CD4-positive, alpha-beta T cell treated with Interleukin-17A for 1 hour (primary cell): ENCODE results near the gene DLGAP5.

ENCODE experiments used
- DNase-seq: peaks from one replicate; pipeline ENCODE4 v3.0.0-alpha.2; 2020

DLGAP5 gene

GRCh38 chr14:55129086-55129427, 62.3 kb downstream of the DLGAP5 start, which contains the start of gene LGALS3:
LGALS3 (plus strand) TSS chr14:55129252; CDS start chr14:55137374, 8,122 bp downstream.
- peak; percentile 32 for DNase-seq

DNA sequence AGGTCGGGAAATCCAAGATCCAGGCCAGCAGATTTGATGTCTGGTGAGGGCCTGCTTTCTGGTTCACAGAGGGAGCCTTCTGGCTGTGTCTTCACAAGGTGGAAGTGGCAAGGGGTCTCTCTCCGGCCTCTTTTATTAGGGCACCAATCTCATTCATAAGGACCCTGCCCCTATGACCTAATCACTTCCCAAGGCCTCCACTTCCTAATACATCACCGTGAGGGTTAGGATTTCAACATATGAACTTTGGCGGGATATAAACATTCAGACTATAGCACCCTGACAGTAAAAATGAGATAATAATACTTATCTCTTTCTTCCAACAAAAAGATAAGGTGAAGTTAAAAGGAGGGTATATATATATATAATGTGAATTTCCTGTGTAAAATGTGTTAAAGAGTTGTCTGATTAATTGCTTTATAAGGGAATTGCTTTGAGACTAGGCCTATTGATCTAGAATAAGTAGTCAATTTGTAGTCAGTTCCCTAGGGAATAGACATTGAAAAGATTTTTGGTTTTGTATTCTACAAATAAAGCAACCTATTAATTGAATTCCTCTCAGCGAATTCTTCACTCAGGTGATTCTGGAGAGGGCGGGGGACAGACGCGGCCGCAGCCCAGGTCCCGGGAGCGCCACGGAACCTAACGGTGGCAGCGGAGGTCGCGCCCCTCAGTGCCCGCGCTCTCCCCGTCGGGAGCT, 62.8 kb downstream of the DLGAP5 start:
- no peak for DNase-seq

- no peak for DNase-seq
Measured at GRCh38 chr14:55127460-55127951, 63.9 kb downstream of the DLGAP5 start.

GRCh38 chr14:55126932-55127459, 64.4 kb downstream of the DLGAP5 start:
- no peak for DNase-seq

GRCh38 chr14:55126034-55126433, 65.4 kb downstream of the DLGAP5 start:
- DNase-seq = no peak

- DNase-seq = peak; percentile 34
Measured at GRCh38 chr14:55125403-55125802, 66.0 kb downstream of the DLGAP5 start.

- DNase-seq = no peak
Measured at GRCh38 chr14:55124774-55125386, 66.5 kb downstream of the DLGAP5 start.

GRCh38 chr14:55123852-55124639, 67.3 kb downstream of the DLGAP5 start:
- DNase-seq = no peak

DNA sequence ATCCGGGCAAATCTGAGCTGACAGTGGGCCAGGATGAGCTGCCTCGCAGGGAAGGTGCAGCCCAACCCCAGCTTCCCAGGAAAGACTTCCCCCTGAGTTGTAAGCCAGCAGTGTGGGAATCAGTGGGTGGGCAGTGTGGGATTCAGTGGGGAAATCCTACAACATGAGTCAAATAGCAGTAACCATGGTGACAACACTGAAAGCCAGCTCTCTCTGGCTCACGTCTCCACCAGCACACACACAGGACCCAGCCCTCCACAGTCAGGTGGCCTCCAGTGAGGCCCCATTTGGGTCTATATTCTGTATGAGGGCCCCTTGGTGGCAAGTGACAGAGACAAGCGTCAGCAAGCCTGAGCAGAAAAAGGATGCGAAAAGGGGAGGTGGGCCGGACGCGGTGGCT, 68.3 kb downstream of the DLGAP5 start:
- DNase-seq = no peak

- DNase-seq = no peak
Measured at GRCh38 chr14:55122440-55122986, 68.9 kb downstream of the DLGAP5 start.

DNA sequence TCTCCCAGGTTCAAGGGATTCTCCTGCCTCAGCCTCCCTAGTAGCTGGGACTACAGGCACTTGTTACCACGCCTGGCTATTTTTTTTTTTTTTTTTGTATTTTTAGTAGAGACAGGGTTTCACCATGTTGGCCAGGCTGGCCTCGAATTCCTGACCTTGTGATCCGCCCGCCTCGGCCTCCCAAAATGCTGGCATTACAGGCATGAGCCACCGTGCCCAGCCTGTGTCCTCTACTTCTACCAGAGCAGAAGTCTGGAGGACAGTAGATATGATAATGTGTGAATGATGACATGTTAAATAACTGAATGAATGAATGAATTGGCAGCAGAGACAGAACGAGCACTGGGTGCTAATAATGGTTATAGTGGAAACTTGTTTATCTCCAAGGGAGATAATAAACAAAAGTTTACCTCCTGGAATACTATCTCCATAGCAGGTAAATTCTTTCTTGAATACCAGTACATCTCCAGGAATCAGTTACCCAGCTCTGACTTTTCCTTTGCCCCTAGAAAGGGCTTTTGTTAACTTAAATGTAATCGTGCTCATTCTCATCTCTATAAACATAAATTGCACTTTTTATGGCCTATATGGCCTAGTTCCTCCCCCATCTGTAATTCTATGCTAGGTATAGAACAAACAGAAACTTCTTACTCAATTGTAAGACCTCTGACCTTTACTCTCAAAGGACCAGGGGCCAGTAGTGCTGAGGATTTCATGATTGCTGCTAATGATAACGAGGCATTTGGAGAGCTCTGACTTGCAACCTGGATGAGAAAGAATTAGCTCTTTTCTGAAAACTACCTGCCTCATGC, 69.6 kb downstream of the DLGAP5 start:
- DNase-seq = no peak

DNA sequence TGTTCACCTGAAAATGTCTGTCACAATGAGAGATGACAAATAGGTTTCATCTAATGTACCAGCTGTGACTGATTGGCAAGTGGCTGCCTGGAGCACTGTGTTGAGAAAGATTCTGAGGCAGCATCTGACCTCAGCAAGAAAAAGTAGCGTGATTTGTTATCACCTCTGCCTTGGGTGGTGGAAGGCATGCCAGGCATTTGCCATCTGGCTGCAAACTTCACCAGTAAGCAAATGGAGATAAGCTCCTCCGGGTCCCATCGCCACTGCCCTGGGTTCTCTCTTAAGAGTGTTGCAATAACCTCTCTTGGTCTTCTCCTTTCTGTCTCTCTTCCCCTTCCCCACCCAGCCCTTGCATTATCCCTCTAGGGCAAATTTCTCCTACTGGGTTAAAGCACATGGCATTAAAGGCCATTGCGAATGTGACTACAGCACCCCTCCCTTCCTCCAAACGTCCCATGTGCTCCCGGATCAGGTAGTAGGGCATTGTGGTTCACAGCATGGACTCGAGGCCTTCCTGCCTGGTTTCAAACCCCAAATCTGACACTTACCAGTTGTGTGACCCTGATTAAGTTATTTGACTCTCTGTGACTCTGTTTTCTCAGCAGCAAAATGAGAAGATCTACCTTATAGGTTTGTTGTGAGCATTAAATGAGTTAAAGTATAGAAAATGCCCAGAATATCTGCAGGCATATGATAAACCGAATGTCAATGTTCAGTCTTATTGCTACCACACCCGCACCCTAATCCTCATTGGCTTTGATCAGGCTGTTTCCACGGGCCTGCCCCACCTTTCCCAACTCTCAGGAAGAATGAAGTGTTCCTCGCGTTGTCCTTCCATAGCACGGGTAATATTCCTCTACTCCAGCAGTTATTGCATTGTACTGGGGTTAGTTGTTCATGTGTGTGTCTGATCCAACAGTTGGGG, 70.6 kb downstream of the DLGAP5 start:
- DNase-seq = no peak

DNA sequence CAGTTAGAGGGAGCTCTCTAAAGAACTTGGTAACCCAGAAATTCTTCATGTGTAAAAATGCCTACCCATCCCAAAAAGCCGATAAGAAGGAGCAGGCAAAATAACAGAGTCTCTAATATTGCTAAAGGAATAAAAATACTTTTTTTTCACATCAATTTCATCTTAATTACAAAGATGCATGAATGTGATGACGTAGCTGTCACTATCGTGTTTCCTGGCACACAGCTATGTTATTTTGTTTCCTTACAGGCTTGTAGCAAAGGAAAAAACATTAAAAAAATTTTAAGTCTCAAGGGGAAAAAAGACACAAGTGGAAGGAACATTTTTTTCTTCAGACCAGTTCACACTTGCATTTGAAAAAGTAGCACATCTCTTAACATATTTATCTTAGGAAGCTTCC, 72.6 kb downstream of the DLGAP5 start:
- DNase-seq = no peak

DNA sequence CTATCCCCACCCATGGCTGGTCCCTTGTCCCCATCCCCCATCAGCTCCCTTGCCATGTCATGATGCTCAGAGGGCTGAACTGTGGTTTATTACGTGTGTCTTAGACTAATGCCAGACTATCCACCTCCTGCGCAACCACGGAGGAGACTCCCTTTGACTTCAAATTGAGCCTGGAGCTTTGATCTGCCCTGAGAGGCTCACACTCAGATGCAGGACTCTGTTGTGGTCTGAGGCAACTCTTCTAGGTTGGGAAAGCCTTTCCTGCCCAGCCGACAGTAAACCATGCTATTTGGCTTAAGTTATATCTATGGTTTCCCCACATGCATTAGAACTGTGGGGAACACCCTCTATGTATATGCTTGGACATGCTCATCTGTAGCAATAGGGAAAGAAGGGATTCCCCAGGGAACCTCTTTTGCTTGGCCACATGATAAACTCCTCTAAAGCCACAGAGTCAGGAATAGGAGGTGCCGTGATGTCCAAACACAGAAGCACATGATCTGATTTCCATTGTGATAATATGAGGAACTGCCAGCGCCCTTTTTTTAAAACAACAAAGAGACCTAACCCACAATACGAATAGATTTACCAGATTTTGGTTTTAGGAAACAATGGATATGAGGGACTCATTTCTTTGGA, 73.5 kb downstream of the DLGAP5 start:
- DNase-seq = no peak

DNA sequence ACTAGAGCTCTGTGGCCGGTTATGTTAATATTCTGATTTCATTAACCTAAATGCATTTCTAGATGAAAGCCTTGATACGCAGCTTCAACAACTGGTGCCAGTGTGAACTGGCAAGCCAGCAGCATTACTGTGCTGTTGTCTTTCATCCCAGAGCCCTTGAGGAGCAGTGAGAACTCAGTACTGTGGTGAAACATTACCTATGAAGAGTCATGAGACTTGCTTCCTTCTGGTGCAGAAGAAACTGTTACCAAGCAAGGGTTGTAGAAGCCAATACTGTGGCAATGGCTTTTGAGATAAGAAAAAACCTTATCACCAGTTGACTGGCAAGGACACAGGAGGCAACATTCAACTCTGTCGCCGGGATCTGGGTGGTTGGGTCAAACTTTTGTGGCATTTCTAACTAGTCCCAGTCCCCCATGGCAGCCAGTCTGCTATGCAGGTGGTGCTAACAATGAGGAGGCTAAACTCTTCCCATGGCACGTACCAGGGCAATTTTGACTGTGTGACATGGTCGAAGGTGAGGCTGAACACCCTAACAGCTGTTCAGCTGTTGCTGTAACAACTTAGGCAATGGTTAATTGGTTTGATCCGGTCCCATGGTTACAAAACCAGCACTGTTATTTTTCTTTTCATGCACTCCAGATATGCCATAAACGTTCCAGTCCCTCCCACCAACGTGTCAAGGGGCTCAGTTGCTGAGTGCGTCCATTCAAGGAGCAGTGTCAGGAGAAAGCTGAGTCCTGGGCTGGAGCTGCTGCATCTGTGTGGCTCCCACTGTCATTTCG, 74.9 kb downstream of the DLGAP5 start:
- DNase-seq = no peak

DNA sequence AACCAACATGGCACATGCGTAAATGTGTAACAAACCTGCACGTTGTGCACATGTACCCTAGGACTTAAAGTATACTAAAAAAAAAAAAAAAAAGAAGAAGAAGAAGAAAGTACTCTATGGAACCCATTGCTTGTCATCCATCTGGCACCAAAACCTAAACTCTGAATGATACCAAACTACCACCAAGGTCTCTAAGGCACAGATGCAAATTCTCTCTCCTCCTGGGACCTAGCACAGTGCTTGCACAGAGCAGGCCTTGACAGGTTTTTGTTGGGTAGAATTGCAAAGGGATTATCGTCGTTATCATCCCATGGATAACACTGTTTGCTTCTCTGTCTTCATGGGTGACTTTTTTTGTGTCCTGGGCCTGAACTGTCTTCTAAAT, 75.5 kb downstream of the DLGAP5 start:
- DNase-seq = no peak

DNA sequence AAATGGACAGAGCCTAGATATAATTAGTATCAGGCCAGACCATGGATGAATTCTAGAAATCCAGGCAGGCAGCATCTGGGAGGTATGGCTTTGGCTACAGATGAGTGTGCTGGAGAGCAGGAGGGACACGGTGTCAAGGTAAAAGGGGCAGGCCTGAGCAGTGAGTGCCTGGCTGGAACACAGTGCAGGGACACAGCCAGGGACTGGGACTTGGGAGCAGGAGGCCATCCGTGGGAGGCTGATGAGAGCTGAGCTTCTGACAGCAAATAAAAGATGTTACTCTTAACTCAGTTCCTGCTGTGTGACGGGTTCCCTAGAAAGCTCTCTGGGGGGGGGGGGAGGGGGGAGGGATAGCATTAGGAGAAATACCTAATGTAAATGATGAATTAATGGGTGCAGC, 75.9 kb downstream of the DLGAP5 start:
- no peak for DNase-seq

DNA sequence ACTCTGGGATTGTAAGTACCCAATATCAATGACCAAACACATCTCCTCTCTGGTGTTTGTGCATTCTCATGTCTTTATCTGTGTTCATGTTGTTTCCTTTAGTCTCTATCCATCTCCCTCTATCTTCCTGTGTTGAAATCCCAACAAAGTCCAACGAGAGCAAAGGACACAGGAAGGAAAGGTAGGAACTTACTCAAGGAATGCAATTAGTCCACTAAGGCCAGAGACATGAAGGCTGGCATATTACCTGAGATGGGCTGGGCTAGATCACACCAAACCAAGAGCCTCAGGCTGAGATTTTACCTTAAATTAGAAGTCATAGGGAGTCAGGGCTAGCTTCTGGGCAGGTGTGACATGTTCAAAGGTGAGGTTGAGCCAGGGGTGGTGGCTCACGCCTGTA, 76.7 kb downstream of the DLGAP5 start:
- DNase-seq = no peak

DNA sequence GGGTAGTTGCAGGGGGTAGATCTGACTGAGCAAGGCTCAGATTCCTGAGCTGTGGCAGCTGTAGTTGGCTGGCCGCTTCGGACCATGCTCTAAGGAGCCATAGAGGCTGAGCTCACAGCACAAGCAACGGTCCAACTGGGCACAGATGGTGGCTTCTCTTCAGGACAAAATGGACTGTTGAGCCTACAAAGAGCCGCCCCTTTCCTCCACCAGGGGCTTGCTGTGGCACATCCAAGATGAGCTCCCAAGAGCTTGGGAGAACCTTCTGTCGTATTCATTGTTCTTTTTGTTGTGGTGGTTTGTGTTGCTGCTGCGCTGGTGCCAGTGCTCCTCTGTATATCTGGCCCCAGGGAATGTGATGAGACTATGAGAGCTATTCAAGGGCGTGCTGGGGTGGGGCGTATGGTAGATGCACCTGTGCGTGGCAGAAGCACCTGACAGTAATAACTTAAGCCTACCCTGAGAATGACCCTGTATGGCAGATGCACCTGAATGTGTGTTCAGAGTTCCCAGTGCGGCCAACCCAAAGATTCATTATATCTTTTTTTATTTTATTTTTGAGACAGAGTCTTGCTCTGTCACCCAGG, 80.2 kb downstream of the DLGAP5 start:
- DNase-seq = no peak

DNA sequence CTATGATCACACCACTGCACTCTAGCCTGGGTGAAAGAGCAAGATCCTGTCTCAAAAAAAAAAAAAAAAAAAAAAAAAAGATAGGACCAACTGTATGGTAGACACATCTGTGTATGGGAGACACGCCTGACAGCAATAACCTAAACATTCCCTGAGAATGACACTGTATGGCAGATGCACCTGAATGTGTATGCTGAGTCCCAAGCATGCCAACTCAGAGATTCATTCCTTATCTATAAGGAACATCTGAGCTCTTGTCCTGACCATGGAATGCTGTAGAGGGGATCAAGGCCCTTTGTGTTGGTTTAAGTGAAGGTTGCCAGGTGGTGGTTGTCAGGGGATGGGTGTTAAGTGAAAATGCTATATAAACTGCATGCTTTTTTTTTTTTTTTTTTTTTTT, 81.5 kb downstream of the DLGAP5 start:
- DNase-seq = no peak
